ENCODE measurements around the gene KIFC3. TPM values are rescaled to one million over a fixed set of nuclear protein-coding genes. Genes with fewer than 3 reads are reported as not detected.

The KIFC3 gene
- total RNA-seq, 1 donor from 2014 or later: 36.8 TPM

DNA sequence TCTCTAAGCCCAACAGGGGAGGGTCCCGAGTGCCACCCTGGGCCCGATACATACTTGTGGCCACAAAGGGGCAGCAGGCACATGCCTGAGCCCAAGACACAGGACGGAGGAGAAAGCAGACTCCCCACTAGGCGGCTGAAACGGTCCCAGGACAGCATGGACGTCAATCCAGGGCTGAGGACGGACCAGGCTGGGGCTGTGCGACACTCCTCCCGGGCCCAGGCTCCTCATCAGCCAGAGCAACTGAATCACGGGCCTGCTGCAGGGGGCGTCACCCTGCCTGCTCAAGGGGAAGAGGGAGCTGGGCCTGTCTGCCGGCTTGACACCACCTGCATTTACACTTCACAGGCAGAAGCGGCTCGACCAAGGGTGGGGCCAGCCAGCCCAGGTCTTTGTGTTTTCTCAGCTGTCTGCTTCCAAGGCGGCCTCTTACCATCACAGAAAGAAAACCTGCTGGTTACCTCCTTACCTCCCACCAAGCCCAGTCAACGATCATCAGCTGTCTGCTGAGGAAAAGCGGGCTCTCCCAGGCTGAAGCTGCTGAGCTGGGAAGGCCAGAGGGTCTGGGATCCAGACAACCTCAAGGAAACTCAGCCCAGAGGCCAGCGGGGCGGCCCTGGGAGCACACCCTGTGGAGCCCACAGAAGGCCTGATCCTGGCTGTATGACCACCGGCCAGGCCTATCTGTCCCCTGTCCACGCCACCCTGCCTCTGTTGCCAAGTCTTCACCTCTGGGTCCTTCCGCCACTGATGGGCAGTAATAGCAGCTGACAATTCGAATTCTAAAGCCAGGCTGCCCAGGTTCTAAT lies 26.4 kb downstream of the KIFC3 start:
- Histone ChIP-seq H3K36me3 (peaks cover 0 to 13% of the 10 kb centered on the region in 2 donors), H3K27ac (no peak overlapping the region)
- intact Hi-C loops (cut with DNase I): no loop called here

DNA sequence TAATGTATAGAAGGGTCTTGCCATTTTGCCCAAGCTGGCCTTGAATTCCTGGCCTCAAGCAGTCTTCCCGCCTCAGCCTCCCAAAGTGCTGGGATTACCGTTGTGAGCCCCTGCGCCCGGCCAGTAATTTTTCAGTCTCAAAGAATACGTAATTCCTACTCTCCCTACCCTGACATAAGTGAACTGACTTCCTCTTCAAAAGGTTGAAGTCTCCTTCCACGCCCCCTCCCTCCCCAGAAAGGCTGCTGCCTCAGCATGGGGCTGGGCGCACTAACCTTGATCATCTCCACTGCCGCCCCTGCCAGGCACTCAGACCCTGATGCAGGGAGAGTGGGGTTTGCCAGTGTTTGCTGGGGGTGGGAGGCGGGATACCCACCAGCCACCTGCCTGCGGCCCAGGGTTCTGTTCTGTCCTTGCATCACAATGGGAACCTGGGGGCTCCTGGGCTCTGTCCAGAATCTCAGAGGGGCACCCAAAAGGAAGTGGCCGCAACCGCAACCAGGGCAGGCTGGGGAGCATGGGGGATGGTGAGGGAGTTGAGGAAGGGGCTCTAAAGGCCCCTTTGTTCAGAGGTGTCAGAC lies 27.5 kb downstream of the KIFC3 start:
- H3K4me3 ChIP-seq: no peak overlapping the region
- no peak overlapping the region for H3K27ac ChIP-seq
- intact Hi-C loops (cut with DNase I): no loop called here
- H3K36me3 ChIP-seq: peaks cover 0 to 23% of the 10 kb centered on the region in 2 donors
- H3K9me3 ChIP-seq: no peaks in the 10 kb centered on the region
- DNase-seq (ENCODE audit: extremely low spot score in 2 of 2): no peak
- H3K27me3 ChIP-seq: no peaks in the 10 kb centered on the region
- H3K4me1 ChIP-seq: no peaks in the 10 kb centered on the region
- TF ChIP-seq POLR2A (IDR thresholded peaks at IDR 0.05) (no peak), POLR2AphosphoS5 (IDR thresholded peaks at IDR 0.05; ENCODE audit: insufficient read depth in 1 of 2, low read depth in 1 of 2) (no peak)
- TF ChIP-seq, protein P1, sequence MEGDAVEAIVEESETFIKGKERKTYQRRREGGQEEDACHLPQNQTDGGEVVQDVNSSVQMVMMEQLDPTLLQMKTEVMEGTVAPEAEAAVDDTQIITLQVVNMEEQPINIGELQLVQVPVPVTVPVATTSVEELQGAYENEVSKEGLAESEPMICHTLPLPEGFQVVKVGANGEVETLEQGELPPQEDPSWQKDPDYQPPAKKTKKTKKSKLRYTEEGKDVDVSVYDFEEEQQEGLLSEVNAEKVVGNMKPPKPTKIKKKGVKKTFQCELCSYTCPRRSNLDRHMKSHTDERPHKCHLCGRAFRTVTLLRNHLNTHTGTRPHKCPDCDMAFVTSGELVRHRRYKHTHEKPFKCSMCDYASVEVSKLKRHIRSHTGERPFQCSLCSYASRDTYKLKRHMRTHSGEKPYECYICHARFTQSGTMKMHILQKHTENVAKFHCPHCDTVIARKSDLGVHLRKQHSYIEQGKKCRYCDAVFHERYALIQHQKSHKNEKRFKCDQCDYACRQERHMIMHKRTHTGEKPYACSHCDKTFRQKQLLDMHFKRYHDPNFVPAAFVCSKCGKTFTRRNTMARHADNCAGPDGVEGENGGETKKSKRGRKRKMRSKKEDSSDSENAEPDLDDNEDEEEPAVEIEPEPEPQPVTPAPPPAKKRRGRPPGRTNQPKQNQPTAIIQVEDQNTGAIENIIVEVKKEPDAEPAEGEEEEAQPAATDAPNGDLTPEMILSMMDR (IDR thresholded peaks at IDR 0.05): no peak

More for the DNA sequence above, 26.4 kb downstream of the KIFC3 start:
- Histone ChIP-seq H3K27me3 (no peaks in the 10 kb centered on the region), H3K9me3 (no peaks in the 10 kb centered on the region), H3K4me1 (no peaks in the 10 kb centered on the region), H3K4me3 (no peak overlapping the region)
- TF ChIP-seq, protein P1 (IDR thresholded peaks at IDR 0.05): no peak
- TF ChIP-seq POLR2AphosphoS5 (IDR thresholded peaks at IDR 0.05; ENCODE audit: insufficient read depth in 1 of 2, low read depth in 1 of 2) (no peak), POLR2A (IDR thresholded peaks at IDR 0.05) (no peak)
- DNase-seq (ENCODE audit: extremely low spot score in 2 of 2): no peak

DNA sequence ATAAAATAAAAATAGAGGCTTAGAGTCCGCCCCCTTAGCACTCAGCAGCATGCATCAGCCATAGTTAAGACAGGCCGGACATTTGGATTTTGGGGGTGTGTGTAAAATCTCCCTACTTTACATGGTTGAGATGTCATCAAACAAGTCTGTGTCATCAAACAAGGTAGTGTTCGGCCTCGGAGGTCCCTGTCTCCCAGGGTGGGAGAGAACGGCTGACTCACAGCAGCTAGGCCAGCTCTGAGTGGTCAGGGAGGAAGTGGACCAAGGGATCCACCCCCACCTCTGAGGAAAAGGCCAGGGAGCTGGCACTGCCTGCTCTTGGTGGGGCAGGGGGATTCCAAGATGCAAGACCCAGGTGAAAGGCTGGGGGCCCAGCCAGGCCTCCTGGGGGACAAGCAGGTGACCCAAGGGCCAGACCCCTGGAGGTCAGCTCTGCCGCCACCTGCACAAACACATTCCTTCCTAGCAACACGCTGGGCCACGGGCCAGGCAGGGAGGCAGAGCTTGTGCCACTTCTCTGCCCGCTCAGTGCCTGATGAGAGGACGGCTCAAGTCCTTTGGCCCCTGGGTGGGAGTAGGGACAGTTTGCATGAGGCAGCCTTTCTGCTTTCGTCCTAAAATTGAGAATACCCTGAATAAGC lies 28.5 kb downstream of the KIFC3 start:
- TF ChIP-seq POLR2A (IDR thresholded peaks at IDR 0.05) (no peak), POLR2AphosphoS5 (IDR thresholded peaks at IDR 0.05; ENCODE audit: insufficient read depth in 1 of 2, low read depth in 1 of 2) (no peak)
- TF ChIP-seq, protein P1 (IDR thresholded peaks at IDR 0.05): no peak
- H3K27me3 ChIP-seq: no peaks in the 10 kb centered on the region
- no peaks in the 10 kb centered on the region for H3K4me1 ChIP-seq
- H3K9me3 ChIP-seq: no peaks in the 10 kb centered on the region
- H3K4me3 ChIP-seq: no peak overlapping the region
- no peak for DNase-seq (ENCODE audit: extremely low spot score in 2 of 2)
- intact Hi-C loops (cut with DNase I): no loop called here
- H3K36me3 ChIP-seq: peaks cover 0 to 32% of the 10 kb centered on the region in 2 donors
- no peak overlapping the region for H3K27ac ChIP-seq

- Histone ChIP-seq H3K36me3 (peaks cover 0 to 36% of the 10 kb centered on the region in 2 donors), H3K27me3 (no peaks in the 10 kb centered on the region), H3K4me3 (no peak overlapping the region)
Observed at GRCh38 chr16:57773019-57773418, 29.3 kb downstream of the KIFC3 start.

More at GRCh38 chr16:57773019-57773418, 29.3 kb downstream of the KIFC3 start:
- no peak for DNase-seq (ENCODE audit: extremely low spot score in 2 of 2)
- TF ChIP-seq, protein P1 (IDR thresholded peaks at IDR 0.05): no peak
- TF ChIP-seq POLR2A (IDR thresholded peaks at IDR 0.05) (no peak), POLR2AphosphoS5 (IDR thresholded peaks at IDR 0.05; ENCODE audit: insufficient read depth in 1 of 2, low read depth in 1 of 2) (no peak)
- intact Hi-C loops (cut with DNase I): no loop called here
- Histone ChIP-seq H3K4me1 (no peaks in the 10 kb centered on the region), H3K9me3 (no peaks in the 10 kb centered on the region), H3K27ac (no peak overlapping the region)

All from vagina (tissue), 2 donors.